GM21515 (cell line): ENCODE measurements around the gene COQ10A.
"Not testable (repeated sequence)": the region's sequence is repeated elsewhere in the genome, so short reads cannot be mapped to it uniquely, and the experiment has no call there.

Experiments
- ATAC-seq: cut with Tn5 transposase; IDR thresholded peaks from one replicate; pipeline ENCODE4 v1.9.1; 2021; ENCODE audit not compliant: unreplicated experiment

The COQ10A gene

GRCh38 chr12:56274299-56274698, 7.6 kb downstream of the COQ10A start:
- ATAC-seq = no peak

- no peak for ATAC-seq
Measured at GRCh38 chr12:56278905-56279304, 12.2 kb downstream of the COQ10A start.

- no peak for ATAC-seq
Measured at GRCh38 chr12:56280849-56281248, 14.1 kb downstream of the COQ10A start.

GRCh38 chr12:56282030-56282429, 15.3 kb downstream of the COQ10A start:
- ATAC-seq = no peak

- no peak for ATAC-seq
Measured at GRCh38 chr12:56282579-56282978, 15.8 kb downstream of the COQ10A start.

GRCh38 chr12:56284263-56284662, 17.5 kb downstream of the COQ10A start:
- not testable (repeated sequence) for ATAC-seq

GRCh38 chr12:56286044-56286830, 19.5 kb downstream of the COQ10A start:
- no peak for ATAC-seq

GRCh38 chr12:56288705-56289387, 22.1 kb downstream of the COQ10A start:
- no peak for ATAC-seq

GRCh38 chr12:56293795-56294194, 27.1 kb downstream of the COQ10A start:
- no peak for ATAC-seq

GRCh38 chr12:56296295-56296694, 29.6 kb downstream of the COQ10A start:
- ATAC-seq = no peak

GRCh38 chr12:56297400-56297799, 30.7 kb downstream of the COQ10A start:
- no peak for ATAC-seq

GRCh38 chr12:56298828-56299227, 32.1 kb downstream of the COQ10A start:
- ATAC-seq = no peak

GRCh38 chr12:56299308-56299852, 32.6 kb downstream of the COQ10A start:
- peak; percentile 4 for ATAC-seq

- peak; percentile 88 for ATAC-seq
Measured at GRCh38 chr12:56299853-56300643, 33.3 kb downstream of the COQ10A start, which contains the start of gene CS. TSS of gene CS (minus strand) at chr12:56300330. CDS start at chr12:56300201, 129 bp downstream.

- ATAC-seq = no peak
Measured at GRCh38 chr12:56300644-56301464, 34.1 kb downstream of the COQ10A start.

- no peak for ATAC-seq
Measured at GRCh38 chr12:56304276-56304675, 37.5 kb downstream of the COQ10A start.

GRCh38 chr12:56304872-56305590, 38.3 kb downstream of the COQ10A start:
- no peak for ATAC-seq

- ATAC-seq = no peak
Measured at GRCh38 chr12:56307221-56307965, 40.7 kb downstream of the COQ10A start.

- no peak for ATAC-seq
Measured at GRCh38 chr12:56308714-56309113, 42.0 kb downstream of the COQ10A start.
